Stimulated activated CD4-positive, alpha-beta T cell treated with anti-CD3 and anti-CD28 coated beads, Interleukin-1b, Interleukin-23, amount 100 ng/mL, for 4 hours (primary cell): ENCODE data around the gene ZNF385B.

Source experiments
- DNase-seq, 2 donors: peaks; one replicate each; pipeline ENCODE4 v3.0.0-alpha.2; 2020; ENCODE audit warnings: low read depth in 2 of 2

The ZNF385B gene

DNA sequence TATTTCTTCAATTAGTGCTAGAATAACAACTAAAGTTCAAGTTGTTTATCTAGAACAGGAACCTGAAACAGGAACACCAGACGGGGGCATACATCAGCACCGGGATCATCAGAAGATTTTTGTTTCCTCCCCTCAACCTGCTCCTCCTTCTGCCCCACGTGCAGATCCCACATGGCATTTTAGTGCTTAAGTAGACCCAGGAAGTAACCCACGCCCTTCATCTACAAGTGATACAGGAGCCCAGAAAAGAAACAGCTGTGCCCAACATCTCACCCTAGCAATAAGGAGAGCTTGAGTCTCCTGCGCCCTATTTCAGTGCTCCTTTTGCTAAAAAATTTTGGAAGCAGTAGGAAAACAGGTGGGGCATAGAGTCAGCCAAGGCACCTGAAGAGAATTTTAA lies 5.2 kb downstream of the ZNF385B start:
- no peak for DNase-seq

DNA sequence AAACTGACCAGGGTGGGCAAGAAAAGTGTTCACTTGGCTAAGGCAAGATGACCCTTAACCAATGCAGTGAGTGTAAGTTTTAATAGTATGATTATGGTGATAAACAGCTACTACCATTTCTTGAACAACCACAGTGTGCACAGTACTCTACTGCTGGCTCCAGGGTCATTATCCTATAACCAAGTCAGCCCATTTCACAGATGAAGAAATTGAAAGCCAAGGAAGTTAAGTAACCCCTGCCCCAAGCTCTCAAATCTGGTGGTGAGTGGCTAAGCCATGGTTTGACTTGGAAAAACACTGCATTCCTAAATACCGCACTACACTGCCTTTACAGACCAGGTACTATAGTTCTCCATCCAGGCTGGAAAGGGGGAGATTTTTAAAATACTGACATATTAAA lies 5.7 kb downstream of the ZNF385B start:
- no peak for DNase-seq

DNA sequence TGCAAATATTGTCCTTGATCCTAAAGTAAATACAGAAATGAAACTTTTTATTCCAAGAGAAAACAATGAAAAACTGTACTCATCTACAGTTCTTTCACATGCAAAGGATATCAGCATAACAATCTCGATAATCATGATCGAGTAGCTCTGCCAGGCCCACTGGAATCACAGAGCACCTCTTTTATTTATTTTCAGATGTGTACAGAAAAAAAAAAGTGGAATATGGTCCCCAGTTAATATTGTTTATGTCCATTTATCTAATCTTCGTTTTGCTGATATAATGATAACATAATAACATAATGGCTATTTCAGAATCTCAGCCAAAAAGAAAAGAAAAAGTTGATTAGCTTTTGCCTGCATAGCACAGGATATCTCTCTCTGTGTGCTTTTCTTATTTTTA lies 6.5 kb downstream of the ZNF385B start:
- no peak for DNase-seq

- no peak for DNase-seq
Measured at GRCh38 chr2:179853108-179853507, 8.3 kb downstream of the ZNF385B start.

DNA sequence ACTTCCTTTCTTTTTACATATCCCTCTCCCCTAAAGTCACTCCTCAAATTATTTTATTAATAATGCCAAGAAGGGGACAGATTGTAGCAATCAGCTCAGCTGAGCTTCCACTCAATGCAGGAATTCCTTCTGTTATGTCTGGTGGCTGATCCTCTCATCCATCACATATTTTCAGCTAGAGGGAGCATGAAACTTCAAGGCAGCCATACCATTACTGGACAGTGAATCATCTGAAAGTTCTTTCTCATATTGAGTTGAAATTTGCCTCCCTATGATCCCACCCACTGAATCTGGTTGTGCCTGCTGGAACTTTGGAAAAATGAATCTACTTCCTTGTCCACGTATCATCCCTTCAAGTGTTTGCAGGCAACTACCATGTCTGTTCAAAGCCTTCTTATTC lies 11.2 kb downstream of the ZNF385B start:
- DNase-seq, result no peak

GRCh38 chr2:179849719-179850118 lies 11.7 kb downstream of the ZNF385B start:
- DNase-seq, result no peak

DNA sequence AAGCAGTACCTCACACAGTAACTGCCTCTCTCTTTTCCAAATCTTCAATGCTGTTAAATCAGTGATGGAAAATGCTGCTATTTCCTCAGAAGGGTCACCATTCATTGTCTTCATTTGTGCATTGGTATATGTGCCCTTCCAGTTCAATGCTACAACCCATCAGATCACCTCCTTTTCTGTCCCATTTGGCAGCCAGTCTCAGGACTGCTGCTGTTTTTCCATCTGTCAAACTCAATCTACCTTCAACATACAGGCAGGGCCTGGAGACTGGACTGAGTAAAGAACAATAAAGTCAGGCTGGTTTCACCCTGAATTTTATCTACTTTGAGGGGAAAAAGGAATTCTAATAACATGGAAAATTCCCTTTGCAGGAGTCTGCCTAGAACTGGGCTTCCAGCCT lies 17.9 kb downstream of the ZNF385B start:
- DNase-seq, result no peak

DNA sequence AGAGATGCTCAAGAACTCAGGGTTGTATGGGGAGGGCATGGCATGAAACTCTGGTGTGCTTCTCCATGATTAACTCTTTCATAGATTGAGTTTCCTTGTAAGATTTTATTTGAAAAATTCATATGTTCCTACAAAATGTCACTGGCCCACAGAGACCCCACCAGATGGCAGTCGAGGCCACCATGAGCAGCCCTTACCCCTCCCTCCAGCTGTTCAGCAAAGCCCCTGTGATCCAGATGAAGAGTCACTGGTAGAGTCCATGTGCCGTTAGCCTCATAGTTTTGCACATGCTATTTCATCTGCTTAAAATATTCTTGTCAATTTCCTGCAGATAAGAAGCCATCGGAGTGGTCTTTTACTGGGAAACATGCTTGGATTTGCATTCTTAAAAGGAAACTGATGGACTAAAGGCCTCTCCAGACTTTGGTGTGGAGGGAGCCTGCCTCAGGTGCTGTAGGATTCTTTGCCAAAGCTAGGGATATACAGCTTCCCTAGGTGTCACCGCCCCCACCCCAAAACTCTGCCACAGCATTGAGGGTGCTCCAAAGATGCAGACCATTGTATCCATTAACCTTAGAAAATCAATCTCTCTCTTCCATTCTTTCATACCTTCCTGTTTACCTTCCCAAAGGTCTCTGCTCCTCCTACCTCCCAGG lies 18.8 kb downstream of the ZNF385B start:
- no peak for DNase-seq

GRCh38 chr2:179840840-179841239 lies 20.6 kb downstream of the ZNF385B start:
- no peak for DNase-seq

DNA sequence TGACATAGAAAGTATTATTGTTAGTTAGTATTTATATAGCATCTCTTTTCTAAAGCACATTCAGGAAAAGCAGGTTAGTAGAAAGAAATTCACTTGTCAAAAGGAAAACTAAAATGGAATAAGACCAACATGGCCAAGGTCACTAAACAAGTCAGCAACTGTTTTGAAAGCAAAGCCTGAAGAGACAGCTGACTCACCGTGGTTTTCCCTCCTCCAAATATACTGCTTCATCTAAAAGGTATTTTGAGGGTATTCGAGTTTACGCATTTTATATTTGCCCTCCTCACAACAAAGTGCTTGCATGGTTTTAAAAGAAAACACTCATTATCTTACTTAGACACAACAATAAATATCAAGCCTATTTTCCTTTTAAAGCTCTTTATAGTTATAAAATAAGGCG lies 24.0 kb downstream of the ZNF385B start:
- DNase-seq, result no peak

GRCh38 chr2:179830043-179830787 lies 31.2 kb downstream of the ZNF385B start:
- no peak for DNase-seq

- no peak for DNase-seq
Measured at GRCh38 chr2:179826297-179826696, 35.1 kb downstream of the ZNF385B start.

DNA sequence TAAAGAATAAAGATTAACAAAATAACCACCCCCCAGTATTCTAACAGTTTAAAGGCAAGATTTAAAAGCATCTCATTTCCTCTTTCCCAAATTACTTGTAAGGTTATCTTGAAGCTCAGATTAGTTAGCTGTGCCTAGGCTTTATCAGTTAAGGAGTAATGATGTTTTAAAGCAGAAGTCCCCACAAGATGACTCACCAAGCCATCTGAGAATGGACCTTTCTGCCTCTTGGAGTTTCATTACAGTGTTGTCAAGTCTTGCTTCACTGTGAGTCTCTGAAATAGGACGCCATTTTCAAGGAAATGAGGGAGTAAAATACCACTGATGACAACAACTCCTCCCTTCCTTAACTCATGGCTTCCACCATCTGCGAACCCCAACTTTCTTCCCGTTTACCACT lies 35.9 kb downstream of the ZNF385B start:
- DNase-seq, result no peak

DNA sequence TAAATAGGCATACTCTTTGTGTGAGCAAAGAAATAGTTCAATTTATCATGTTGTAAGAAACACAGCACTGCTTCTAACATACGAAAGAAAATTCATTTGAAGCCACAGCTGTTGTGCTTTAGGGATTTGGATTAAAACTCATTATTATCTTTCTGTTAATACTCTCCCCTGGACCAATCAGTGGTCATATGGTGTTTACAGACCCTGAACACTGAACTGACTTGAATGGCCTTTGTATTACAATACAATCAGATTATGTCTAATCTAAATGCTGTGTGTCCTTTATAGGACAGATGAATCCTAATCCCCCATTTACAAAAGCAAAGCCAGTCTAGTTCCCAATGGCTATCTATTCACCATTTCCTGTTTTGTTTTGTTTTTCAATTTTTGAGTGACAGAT lies 36.5 kb downstream of the ZNF385B start:
- DNase-seq, result no peak

- DNase-seq, result no peak
Measured at GRCh38 chr2:179822540-179822939, 38.9 kb downstream of the ZNF385B start.

- no peak for DNase-seq
Measured at GRCh38 chr2:179818546-179818945, 42.9 kb downstream of the ZNF385B start.

DNA sequence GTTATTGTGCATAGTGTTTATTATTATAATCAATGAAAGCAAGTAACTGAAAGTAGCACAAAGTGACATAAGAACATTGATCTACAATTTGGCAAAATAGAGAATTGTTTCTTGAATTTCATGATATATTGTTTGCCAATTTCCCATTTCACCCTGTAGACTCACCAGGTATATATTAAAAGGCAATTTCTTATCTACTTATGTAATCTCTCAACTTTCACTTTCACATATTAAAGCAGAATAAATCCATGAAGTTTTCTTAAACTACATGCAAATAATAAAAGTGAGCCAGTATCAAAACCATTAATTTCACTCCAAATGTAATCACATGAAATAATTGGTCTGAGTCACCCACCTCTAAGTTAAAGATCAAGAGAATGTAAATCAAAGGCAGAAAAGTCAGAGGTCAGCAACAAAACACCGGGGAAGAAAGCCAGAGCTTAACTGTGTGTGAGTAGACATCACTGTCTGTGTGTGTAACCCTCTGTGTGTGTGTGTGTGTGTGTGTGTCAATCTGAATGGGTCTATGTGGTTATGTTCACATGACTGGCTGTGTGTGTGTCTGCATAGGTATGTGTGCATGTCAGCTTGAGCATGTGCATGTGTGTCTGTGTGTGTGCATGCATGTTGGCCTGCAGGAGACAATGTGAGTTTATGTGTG lies 44.1 kb downstream of the ZNF385B start:
- DNase-seq, result no peak

GRCh38 chr2:179814050-179814449 lies 47.4 kb downstream of the ZNF385B start:
- no peak for DNase-seq

DNA sequence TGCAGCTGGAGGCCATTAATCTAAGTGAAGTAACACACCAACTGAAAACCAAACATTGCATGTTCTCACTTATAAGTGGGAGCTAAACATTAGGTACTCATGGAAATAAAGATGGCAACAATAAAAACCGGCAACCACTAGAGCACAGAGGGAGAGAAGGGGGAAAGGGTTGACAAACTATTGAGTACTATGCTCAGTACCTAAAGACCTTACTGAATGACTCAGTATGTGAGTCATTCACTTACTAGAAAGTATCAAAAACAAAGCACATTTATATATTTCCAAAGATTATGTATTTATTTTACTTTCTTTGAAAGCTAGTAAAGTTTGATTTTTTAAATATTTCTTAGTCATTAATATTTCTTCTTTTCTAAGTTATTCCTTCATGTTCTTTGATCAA lies 48.9 kb downstream of the ZNF385B start:
- DNase-seq, result no peak

- DNase-seq, result no peak
Measured at GRCh38 chr2:179811042-179811441, 50.4 kb downstream of the ZNF385B start.

GRCh38 chr2:179809606-179810005 lies 51.8 kb downstream of the ZNF385B start:
- no peak for DNase-seq

GRCh38 chr2:179805001-179805400 lies 56.4 kb downstream of the ZNF385B start:
- no peak for DNase-seq

DNA sequence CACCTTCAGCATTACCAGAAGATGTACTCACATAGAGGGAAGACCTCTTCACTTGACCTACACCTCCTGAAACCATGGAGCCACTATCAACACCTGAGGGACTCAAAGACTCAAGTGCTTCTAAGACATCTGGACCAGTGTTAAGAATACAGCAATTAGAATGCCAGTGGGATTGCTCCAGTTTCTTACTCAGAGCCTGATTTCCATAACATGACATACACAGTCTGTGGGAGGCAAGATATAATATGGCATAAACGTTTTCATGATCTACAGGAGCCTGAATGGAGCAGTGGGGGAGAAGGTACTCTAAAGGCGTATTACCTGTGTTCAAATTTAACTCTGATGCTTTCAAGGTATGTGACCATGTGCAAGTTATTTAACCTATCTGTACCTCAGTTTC lies 57.2 kb downstream of the ZNF385B start:
- no peak for DNase-seq
